ENCODE measurements around the gene UMODL1. TPM values are rescaled to one million over a fixed set of nuclear protein-coding genes. Genes with fewer than 3 reads are reported as not detected.

Gene UMODL1
- total RNA-seq, 1 experiment from 2014 or later: not detected

- H2BK12ac ChIP-seq (ENCODE audit: insufficient read length, low read depth, low read length): no peak overlapping the region
- peaks cover 10 to 14% of the 10 kb centered on the region in 2 experiments for H3K4me1 Mint-ChIP-seq
- no peak overlapping the region for H2AFZ ChIP-seq (ENCODE audit: low read length)
- no peak overlapping the region for H3K4me3 Mint-ChIP-seq
- no peak overlapping the region for H3K23ac ChIP-seq (ENCODE audit: insufficient read length, low read depth, low read length)
- no peak overlapping the region for H2BK20ac ChIP-seq (ENCODE audit: low read depth, low read length, poor library complexity, severe bottlenecking)
- WGBS (ENCODE audit: extremely low coverage, insufficient read length, low lambda C conversion rate): no CpG with 5 or more reads among the region's 16 CpGs
- H3K9ac ChIP-seq (ENCODE audit: extremely low read depth, insufficient read length, low read length): no peak overlapping the region
- no peak for TF ChIP-seq CTCF (conservative IDR thresholded peaks at IDR 0.05)
- H4K5ac ChIP-seq (ENCODE audit: insufficient read length, low read depth, low read length): no peak overlapping the region
- no peak overlapping the region for H3K4me2 ChIP-seq (ENCODE audit: insufficient read depth, insufficient read length, low read length)
- H2AK5ac ChIP-seq (ENCODE audit: insufficient read length, low read length): no peak overlapping the region
- no peak overlapping the region for H4K91ac ChIP-seq (ENCODE audit: insufficient read length, low read depth, low read length)
- H3T11ph ChIP-seq (ENCODE audit: low read length): no peak overlapping the region
- no peaks in the 10 kb centered on the region for H3K79me2 ChIP-seq (ENCODE audit: insufficient read depth, low read length)
- H3K23me2 ChIP-seq (ENCODE audit: insufficient read length, low read depth, low read length, poor library complexity, severe bottlenecking): no peaks in the 10 kb centered on the region
- peaks cover 10% of the 10 kb centered on the region for H3K27me3 Mint-ChIP-seq (ENCODE audit: low read depth)
- H3K56ac ChIP-seq (ENCODE audit: insufficient read length, low read depth, low read length): no peak overlapping the region
- no peaks in the 10 kb centered on the region for H3K4me1 ChIP-seq (ENCODE audit: insufficient read depth, low read length)
- no peak for DNase-seq
- no peaks in the 10 kb centered on the region for H3K9me3 ChIP-seq (ENCODE audit: control insufficient read depth, low read depth, low read length)
- H3K4ac ChIP-seq (ENCODE audit: low read depth, low read length): no peak overlapping the region
- H3K27ac Mint-ChIP-seq: no peak overlapping the region
- H4K20me1 ChIP-seq (ENCODE audit: control insufficient read depth, insufficient read depth, insufficient read length): no peaks in the 10 kb centered on the region
- H2BK120ac ChIP-seq (ENCODE audit: low read depth, low read length, poor library complexity, severe bottlenecking): no peak overlapping the region
- no peaks in the 10 kb centered on the region for H3K27me3 ChIP-seq (ENCODE audit: insufficient read depth, low read length)
- H3K27ac ChIP-seq (ENCODE audit: insufficient read length, low read depth, low read length): no peak overlapping the region
- H3K14ac ChIP-seq (ENCODE audit: insufficient read depth, low read length): no peak overlapping the region
- H2BK15ac ChIP-seq (ENCODE audit: low read depth, low read length): no peak overlapping the region
- H2BK5ac ChIP-seq (ENCODE audit: insufficient read length, low read length): no peak overlapping the region
- no peak overlapping the region for H3K18ac ChIP-seq (ENCODE audit: insufficient read length, low read depth, low read length)
- no peaks in the 10 kb centered on the region for H3K79me1 ChIP-seq (ENCODE audit: insufficient read depth, low read depth, low read length, poor library complexity, severe bottlenecking)
- peaks cover 0 to 4% of the 10 kb centered on the region in 2 experiments; a peak in 1 of 5 replicates for H3K9me3 Mint-ChIP-seq
- H4K8ac ChIP-seq (replicated peaks; ENCODE audit: insufficient read length, low read depth, low read length): no peak overlapping the region
- no peaks in the 10 kb centered on the region; a peak in 1 of 7 replicates for H3K36me3 Mint-ChIP-seq (ENCODE audit: insufficient read depth in 1 of 3, low read depth in 3 of 3)
Measured at GRCh38 chr21:42043201-42043895, 27.8 kb upstream of the UMODL1 start.
